HFFc6 (cell line): ENCODE data around the gene FLOT2. TPM values are rescaled to one million over a fixed set of nuclear protein-coding genes. Genes with fewer than 3 reads are reported as not detected.

Experiments used
- DNase-seq: peaks from one replicate; pipeline ENCODE4 v3.0.0-alpha.2; 2018
- H3K27ac Mint-ChIP-seq: 2 replicates; pipeline ENCODE4 v1.8.0; 2020; ENCODE audit warnings: mild to moderate bottlenecking, mixed read lengths
- H3K27me3 Mint-ChIP-seq: 2 replicates; pipeline ENCODE4 v1.8.0; 2021; ENCODE audit warnings: mild to moderate bottlenecking, moderate library complexity, mixed read lengths; ENCODE audit not compliant: insufficient read depth
- H3K36me3 Mint-ChIP-seq: 2 replicates; pipeline ENCODE4 v1.8.0; 2021; ENCODE audit warnings: low read depth, mixed read lengths
- H3K4me1 Mint-ChIP-seq: 2 replicates; pipeline ENCODE4 v1.8.0; 2020; ENCODE audit warnings: low read depth, mixed read lengths
- H3K4me3 Mint-ChIP-seq: 2 replicates; pipeline ENCODE4 v1.8.0; 2020; ENCODE audit warnings: mild to moderate bottlenecking, moderate library complexity, mixed read lengths
- H3K9me3 Mint-ChIP-seq: 2 replicates; pipeline ENCODE4 v1.8.0; 2020; ENCODE audit warnings: mild to moderate bottlenecking, mixed read lengths
- CTCF ChIP-seq: fragments of 200-600 bp; sonication (generic); IDR thresholded peaks from 2 replicates; pipeline ENCODE4 v1.5.0; 2021; ENCODE audit warnings: antibody characterized with exemption, mild to moderate bottlenecking
- total RNA-seq, 6 experiments: library from RNA; stranded (reverse); fragmentation: NEBNext Ultra II Directional; extraction: Animal tissue kit (Norgen Biotek cat#: 25700); gene quantifications; 2 replicates in 1 of 6; 3 replicates in 5 of 6; pipeline ENCODE4 v1.2.3, GENCODE V29; 2021

FLOT2 gene
- total RNA-seq, 6 experiments from 2014 or later: 46.7 to 85.7 (median 77.9) TPM

GRCh38 chr17:28892024-28892423 is 5.5 kb downstream of the FLOT2 start:
- no peak for DNase-seq
- Mint-ChIP-seq H3K9me3 (no peaks in the 10 kb centered on the region), H3K4me1 (peaks cover 22% of the 10 kb centered on the region), H3K4me3 (no peak overlapping the region), H3K36me3 (peaks cover 5% of the 10 kb centered on the region; the same call in 1 of the 2 replicates), H3K27ac (no peak overlapping the region), H3K27me3 (peaks cover 2% of the 10 kb centered on the region; the same call in 1 of the 2 replicates)
- TF ChIP-seq CTCF: no peak

GRCh38 chr17:28891201-28891600 is 6.3 kb downstream of the FLOT2 start:
- Mint-ChIP-seq H3K4me3 (no peak overlapping the region), H3K36me3 (peaks cover 5% of the 10 kb centered on the region; the same call in 1 of the 2 replicates), H3K27ac (no peak overlapping the region), H3K4me1 (peaks cover 13% of the 10 kb centered on the region), H3K9me3 (no peaks in the 10 kb centered on the region), H3K27me3 (peaks cover 2% of the 10 kb centered on the region; the same call in 1 of the 2 replicates)
- DNase-seq: no peak
- TF ChIP-seq CTCF: no peak

- Mint-ChIP-seq H3K36me3 (peaks cover 5% of the 10 kb centered on the region; the same call in 1 of the 2 replicates), H3K27ac (no peak overlapping the region), H3K9me3 (no peaks in the 10 kb centered on the region), H3K27me3 (peaks cover 2% of the 10 kb centered on the region; the same call in 1 of the 2 replicates), H3K4me3 (no peak overlapping the region), H3K4me1 (peaks cover 6% of the 10 kb centered on the region; the same call in 1 of the 2 replicates)
- TF ChIP-seq CTCF: no peak
- DNase-seq: no peak
Observed at GRCh38 chr17:28889996-28890395, 7.5 kb downstream of the FLOT2 start.

- H3K36me3 Mint-ChIP-seq: peaks cover 5% of the 10 kb centered on the region; the same call in 1 of the 2 replicates
- no peak overlapping the region for H3K4me3 Mint-ChIP-seq
- TF ChIP-seq CTCF: no peak
- H3K27me3 Mint-ChIP-seq: peaks cover 2% of the 10 kb centered on the region; the same call in 1 of the 2 replicates
- H3K4me1 Mint-ChIP-seq: peaks cover 6% of the 10 kb centered on the region; the same call in 1 of the 2 replicates
- no peak for DNase-seq
- H3K27ac Mint-ChIP-seq: no peak overlapping the region
- H3K9me3 Mint-ChIP-seq: no peaks in the 10 kb centered on the region
Observed at GRCh38 chr17:28888832-28889231, 8.7 kb downstream of the FLOT2 start.

GRCh38 chr17:28887871-28888471 is 9.6 kb downstream of the FLOT2 start:
- Mint-ChIP-seq H3K36me3 (peaks cover 5% of the 10 kb centered on the region; the same call in 1 of the 2 replicates), H3K27ac (no peak overlapping the region), H3K4me1 (peaks cover under 1% of the 10 kb centered on the region; the same call in 1 of the 2 replicates), H3K9me3 (no peaks in the 10 kb centered on the region), H3K4me3 (no peak overlapping the region), H3K27me3 (no peaks in the 10 kb centered on the region; the same call in 1 of the 2 replicates)
- TF ChIP-seq CTCF: no peak
- no peak for DNase-seq
